Ovary (tissue), 9 donors: ENCODE data around the gene ISG15. TPM values are rescaled to one million over a fixed set of nuclear protein-coding genes. Genes with fewer than 3 reads are reported as not detected.

ENCODE experiments used
- DNase-seq, 5 donors: peaks; one replicate each; pipeline ENCODE4 v3.0.0-alpha.2; 2019 to 2020
- H3K27ac ChIP-seq, 2 donors: fragments of 200-600 bp; one replicate each; pipeline versions ENCODE4 v1.5.1 to v1.8.0; 2019 to 2022
- H3K27me3 ChIP-seq: fragments of 200-600 bp; one replicate; pipeline ENCODE4 v1.8.0; 2022
- H3K36me3 ChIP-seq: fragments of 200-600 bp; sonication (generic); one replicate; pipeline ENCODE4 v1.5.1; 2019
- H3K4me1 ChIP-seq: one replicate; pipeline ENCODE4 v1.8.1; 2013; ENCODE audit warnings: mild to moderate bottlenecking, moderate library complexity; ENCODE audit not compliant: insufficient read depth
- H3K4me3 ChIP-seq: fragments of 200-600 bp; sonication (generic); one replicate; pipeline ENCODE4 v1.5.1; 2017
- H3K9me3 ChIP-seq, 2 donors: fragments of 200-600 bp in 1 of 2; sonication (generic) in 1 of 2; one replicate each; pipeline versions ENCODE4 v1.5.1 to v1.8.1; 2013 to 2019; ENCODE audit warnings: mild to moderate bottlenecking in 1 of 2, moderate library complexity in 1 of 2
- EP300 ChIP-seq: sonication (generic); formaldehyde crosslinking; IDR thresholded peaks from one replicate; pipeline ENCODE4 v1.6.1; 2017; ENCODE audit warnings: antibody characterized with exemption
- POLR2A ChIP-seq: fragments of 450-650 bp; IDR thresholded peaks from one replicate; pipeline ENCODE4 v1.6.1; 2017; ENCODE audit warnings: antibody characterized with exemption, mild to moderate bottlenecking, moderate library complexity
- WGBS, 3 donors: extraction: QIAGEN DNeasy Blood & Tissue Kit in 1 of 3; methylation state at CpG; one replicate each; pipeline versions ENCODE4 v1.1.5 to v1.1.7; 2013 to 2017; 5-methylcytosine and 5-hydroxymethylcytosine counted together
- intact Hi-C, 4 donors: fragments of 100-400 bp; cut with DNase I; formaldehyde crosslinking; loops; one replicate each; pipeline versions ENCODE4 v1.11.0 to v1.15.1; 2022 to 2023
- polyA plus RNA-seq, 2 donors: library from polyadenylated mRNA; stranded (reverse); fragments of 200-250 nt in 1 of 2; fragments of 350-450 nt in 1 of 2; fragmentation: Illumina TruSeq in 1 of 2; extraction: RNeasy Lipid Tissue Mini Kit (QIAGEN cat#74804) in 1 of 2; gene quantifications; one replicate each; pipeline ENCODE4 v1.2.3, GENCODE V29; 2013 to 2014
- total RNA-seq, 7 donors: library from RNA; depleted of rRNA in 2 of 7; stranded (reverse); fragments of >200 nt in 2 of 7; fragmentation: NEBNext Ultra II Directional in 3 of 7; extraction: Animal tissue kit (Norgen Biotek cat#: 25700) in 3 of 7; gene quantifications; one replicate each; pipeline versions ENCODE4 v1.1.0 to v1.2.4, GENCODE V29; 2016 to 2023
- TF ChIP-seq, protein P1 (sequence below), 3 donors: fragments of 450-650 bp in 2 of 3; fragments of 200-600 bp in 1 of 3; IDR thresholded peaks; one replicate each; pipeline versions ENCODE4 v1.5.1 to v1.8.0; 2016 to 2022; ENCODE audit warnings: antibody characterized with exemption in 3 of 3, mild to moderate bottlenecking in 1 of 3
- donor health status: DM: no; HTN: no; CAD: no; lungs with moderate emphysema.
- donor health status: DM: no; HTN: no; CAD: no.
- donor health status: Bipolar disorder and iron deficiency.
- donor health status: DM: yes; HTN: yes; CAD: no.
- donor health status: DM: no; HTN: no; CAD: no.
- donor health status: DM: yes; HTN: yes; CAD: no.

ISG15 gene
- total and polyA plus RNA-seq, 9 donors = 7.8 to 83.5 (median 14.9) TPM; not detected in 1

- WGBS, 3 donors = 74 to 86% (median 81%) methylated on average over 26 of the region's 26 CpGs
- no peak for DNase-seq
- H3K4me1 ChIP-seq = no peaks in the 10 kb centered on the region
- H3K4me3 ChIP-seq = no peak overlapping the region
- TF ChIP-seq, protein P1, sequence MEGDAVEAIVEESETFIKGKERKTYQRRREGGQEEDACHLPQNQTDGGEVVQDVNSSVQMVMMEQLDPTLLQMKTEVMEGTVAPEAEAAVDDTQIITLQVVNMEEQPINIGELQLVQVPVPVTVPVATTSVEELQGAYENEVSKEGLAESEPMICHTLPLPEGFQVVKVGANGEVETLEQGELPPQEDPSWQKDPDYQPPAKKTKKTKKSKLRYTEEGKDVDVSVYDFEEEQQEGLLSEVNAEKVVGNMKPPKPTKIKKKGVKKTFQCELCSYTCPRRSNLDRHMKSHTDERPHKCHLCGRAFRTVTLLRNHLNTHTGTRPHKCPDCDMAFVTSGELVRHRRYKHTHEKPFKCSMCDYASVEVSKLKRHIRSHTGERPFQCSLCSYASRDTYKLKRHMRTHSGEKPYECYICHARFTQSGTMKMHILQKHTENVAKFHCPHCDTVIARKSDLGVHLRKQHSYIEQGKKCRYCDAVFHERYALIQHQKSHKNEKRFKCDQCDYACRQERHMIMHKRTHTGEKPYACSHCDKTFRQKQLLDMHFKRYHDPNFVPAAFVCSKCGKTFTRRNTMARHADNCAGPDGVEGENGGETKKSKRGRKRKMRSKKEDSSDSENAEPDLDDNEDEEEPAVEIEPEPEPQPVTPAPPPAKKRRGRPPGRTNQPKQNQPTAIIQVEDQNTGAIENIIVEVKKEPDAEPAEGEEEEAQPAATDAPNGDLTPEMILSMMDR (IDR thresholded peaks at IDR 0.05) = no peak
- TF ChIP-seq POLR2A = no peak
- TF ChIP-seq EP300 = no peak
- H3K9me3 ChIP-seq = no peaks in the 10 kb centered on the region
- no peaks in the 10 kb centered on the region for H3K27me3 ChIP-seq
- no peaks in the 10 kb centered on the region for H3K36me3 ChIP-seq
- H3K27ac ChIP-seq = no peak overlapping the region
- intact Hi-C loops = no loop called here
Observed at GRCh38 chr1:965526-966134, 47.7 kb upstream of the ISG15 start.

DNA sequence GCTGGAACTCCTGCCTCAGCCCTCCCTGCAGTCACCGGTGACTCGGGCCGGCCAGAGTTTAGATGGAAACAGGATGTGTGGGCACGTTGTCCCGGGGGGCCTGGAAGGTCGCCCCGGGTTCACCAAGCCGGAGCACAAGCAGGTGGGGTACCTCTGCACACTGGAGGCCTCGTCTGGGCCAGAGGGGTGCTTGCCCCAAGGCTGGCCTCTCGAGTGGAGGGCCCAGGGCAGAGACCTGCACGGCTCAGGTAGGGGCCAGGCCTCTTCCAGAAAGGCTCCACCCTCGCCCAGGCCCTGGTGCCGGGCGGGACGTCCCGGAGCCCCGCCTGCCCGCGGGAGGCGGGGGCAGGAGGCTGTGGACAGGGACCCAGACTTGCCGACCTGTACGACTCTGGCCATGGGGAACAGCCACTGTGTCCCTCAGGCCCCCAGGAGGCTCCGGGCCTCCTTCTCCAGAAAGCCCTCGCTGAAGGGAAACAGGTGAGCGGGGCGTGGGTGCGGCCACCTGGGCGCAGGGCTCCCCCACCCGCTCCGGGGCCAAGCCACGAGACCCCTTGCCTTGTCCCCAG, 47.1 kb upstream of the ISG15 start, which contains the start of gene PLEKHN1:
Gene PLEKHN1 (plus strand): TSS at position 348 of the 569 bp plus-strand sequence. CDS start 50 bp downstream, at position 398.
- Histone ChIP-seq H3K36me3 (no peaks in the 10 kb centered on the region), H3K4me1 (no peaks in the 10 kb centered on the region), H3K27me3 (no peaks in the 10 kb centered on the region), H3K27ac (no peak within 1 kb of the TSS), H3K4me3 (peak within 1 kb of the TSS; percentile 41), H3K9me3 (no peaks in the 10 kb centered on the region)
- WGBS, 3 donors = 9 to 15% (median 14%) methylated on average over 30 to 31 of the region's 31 CpGs
- TF ChIP-seq, protein P1 (IDR thresholded peaks at IDR 0.05) = no peak
- no peak for TF ChIP-seq EP300
- no peak for TF ChIP-seq POLR2A
- no peak for DNase-seq
- intact Hi-C loops = no loop called here

- Histone ChIP-seq H3K27ac (no peak overlapping the region), H3K4me1 (no peaks in the 10 kb centered on the region), H3K9me3 (no peaks in the 10 kb centered on the region), H3K4me3 (peak overlapping the region; percentile 41), H3K27me3 (no peaks in the 10 kb centered on the region), H3K36me3 (no peaks in the 10 kb centered on the region)
- DNase-seq = peak in 3 of 5 donors; percentile 53 to 65 (median 63)
- 1% methylated on average over 52 to 60 of the region's 60 CpGs for WGBS, 3 donors
- intact Hi-C loops = no loop called here
- TF ChIP-seq POLR2A (no peak), EP300 (no peak)
- TF ChIP-seq, protein P1 (IDR thresholded peaks at IDR 0.05) = no peak
Observed at GRCh38 chr1:966704-967300, 46.5 kb upstream of the ISG15 start.

- Histone ChIP-seq H3K36me3 (no peaks in the 10 kb centered on the region), H3K27me3 (no peaks in the 10 kb centered on the region), H3K4me3 (no peak overlapping the region), H3K4me1 (no peaks in the 10 kb centered on the region), H3K9me3 (no peaks in the 10 kb centered on the region), H3K27ac (no peak overlapping the region)
- 61 to 71% (median 64%) methylated on average over 23 of the region's 23 CpGs for WGBS, 3 donors
- no peak for DNase-seq
- TF ChIP-seq, protein P1 (IDR thresholded peaks at IDR 0.05) = no peak
- TF ChIP-seq EP300 = no peak
- TF ChIP-seq POLR2A = no peak
- intact Hi-C loops = no loop called here
Observed at GRCh38 chr1:967466-968343, 45.6 kb upstream of the ISG15 start.
